K562 (cell line): Measurements from ENCODE around the gene CXorf65. TPM values are rescaled to one million over a fixed set of nuclear protein-coding genes. Genes with fewer than 3 reads are reported as not detected.

Source experiments
- ATAC-seq: fragments of 200-7000 bp; cut with Tn5 transposase; 3 replicates; pipeline ENCODE4 v1.9.1; 2020; ENCODE audit warnings: moderate library complexity
- BruUV-seq: library from RNA; stranded (reverse); fragments of 400-500 nt; replicated peaks from 2 replicates; lab custom pipeline; 2021; lab: Mats Ljungman, UMichigan
- CTCF ChIA-PET: fragments of 300-600 bp; formaldehyde crosslinking; extraction: SDS; loops from one replicate; lab custom pipeline; 2021; ENCODE audit warnings: low intra/inter-chr PET ratio; lab: Yijun Ruan, JAX
- POLR2A ChIA-PET: fragments of 300-600, 350-650 bp; sonication (Branson Sonifier 250); formaldehyde crosslinking; extraction: SDS; loops from one replicate; lab custom pipeline; 2021; ENCODE audit warnings: antibody characterized with exemption, inconsistent platforms; lab: Yijun Ruan, JAX
- DNase-seq, 4 experiments: peaks; one replicate each; pipeline versions ENCODE4 v3.0.0 to v3.0.0-alpha.2; 2011 to 2018; ENCODE audit warnings: low spot score in 3 of 4, mixed read lengths in 3 of 4; ENCODE audit errors: extremely low read depth in 1 of 4
- FAIRE-seq: peaks from 2 replicates; lab custom pipeline; 2011; peaks lifted over from hg19 to GRCh38; lab: Jason Lieb, UNC
- H2AFZ ChIP-seq: 2 replicates; pipeline ENCODE4 v1.6.0; 2011; ENCODE audit warnings: low read depth, low read length, control low read depth, inconsistent platforms
- H3K27ac ChIP-seq: fragments of 200-600 bp; 3 replicates; pipeline ENCODE4 v1.8.0; 2011; ENCODE audit warnings: low read depth, mild to moderate bottlenecking, control low read depth, inconsistent platforms, low read length, moderate library complexity, mixed read lengths; ENCODE audit errors: extremely low read depth
- H3K27me3 ChIP-seq, 2 experiments: fragments of 300-600 bp in 1 of 2; 2 replicates in 1 of 2; 3 replicates in 1 of 2; pipeline versions ENCODE4 v1.6.0 to v1.8.0; 2011; ENCODE audit warnings: inconsistent platforms in 2 of 2, low read length in 2 of 2, mild to moderate bottlenecking in 1 of 2, mixed read lengths in 1 of 2, moderate library complexity in 1 of 2; ENCODE audit not compliant: control insufficient read depth in 2 of 2, insufficient read depth in 2 of 2
- H3K36me3 ChIP-seq: fragments of 300-600 bp; 3 replicates; pipeline ENCODE4 v1.8.0; 2011; ENCODE audit warnings: mild to moderate bottlenecking, low read length, inconsistent platforms; ENCODE audit not compliant: control insufficient read depth, insufficient read depth
- H3K4me1 ChIP-seq, 2 experiments: fragments of 200-600 bp in 1 of 2; replicated peaks in 1 of 2; 2 replicates in 1 of 2; 3 replicates in 1 of 2; pipeline versions ENCODE4 v1.5.1 to v1.8.0; 2011; ENCODE audit warnings: inconsistent platforms in 2 of 2, low read length in 2 of 2, mild to moderate bottlenecking in 1 of 2, mixed read lengths in 1 of 2, moderate library complexity in 1 of 2; ENCODE audit not compliant: control insufficient read depth in 2 of 2, insufficient read depth in 2 of 2
- H3K4me2 ChIP-seq: 2 replicates; pipeline ENCODE4 v1.6.1; 2011; ENCODE audit warnings: low read length, control low read depth, inconsistent platforms, mixed read lengths; ENCODE audit not compliant: insufficient read depth
- H3K4me3 ChIP-seq: fragments of 200-600 bp; sonication (generic), shearing (Covaris generic); 2 replicates; pipeline ENCODE4 v1.5.1; 2016; ENCODE audit warnings: control low read depth, inconsistent platforms
- H3K79me2 ChIP-seq: fragments of 200-600 bp; 3 replicates; pipeline ENCODE4 v1.8.0; 2011; ENCODE audit warnings: low read length, inconsistent platforms; ENCODE audit not compliant: control insufficient read depth, insufficient read depth
- H3K9ac ChIP-seq, 2 experiments: 2 replicates each; pipeline versions ENCODE4 v1.6.0 to v1.6.1; 2011; ENCODE audit warnings: low read depth in 2 of 2, low read length in 2 of 2, control low read depth in 1 of 2, inconsistent platforms in 1 of 2, mild to moderate bottlenecking in 1 of 2, mixed read lengths in 1 of 2; ENCODE audit not compliant: insufficient read depth in 1 of 2
- H3K9me1 ChIP-seq: one replicate; pipeline ENCODE4 v1.6.0; 2011; ENCODE audit warnings: inconsistent platforms, mild to moderate bottlenecking, low read length, moderate library complexity; ENCODE audit not compliant: control insufficient read depth, insufficient read depth
- H3K9me3 ChIP-seq: replicated peaks from 2 replicates; pipeline ENCODE4 v1.5.1; 2011; ENCODE audit warnings: low read depth, low read length, inconsistent platforms; ENCODE audit not compliant: control insufficient read depth, insufficient read depth
- H4K20me1 ChIP-seq: replicated peaks from 2 replicates; pipeline ENCODE4 v1.6.1; 2011; ENCODE audit warnings: low read length, inconsistent platforms, mixed read lengths; ENCODE audit not compliant: control insufficient read depth, insufficient read depth
- ATF7 ChIP-seq: fragments of 450-650 bp; IDR thresholded peaks from 2 replicates; pipeline ENCODE4 v1.7.1; 2014; ENCODE audit warnings: mild to moderate bottlenecking, moderate library complexity
- FOXK2 ChIP-seq, 2 experiments: fragments of 450-650 bp; IDR thresholded peaks in 1 of 2; conservative IDR thresholded peaks in 1 of 2; 2 replicates each; pipeline ENCODE4 v1.6.1; 2016; ENCODE audit warnings: low read depth in 2 of 2, mild to moderate bottlenecking in 1 of 2
- KDM5B ChIP-seq: fragments of 200-600 bp; sonication (generic); IDR thresholded peaks from 2 replicates; pipeline ENCODE4 v1.6.1; 2012; ENCODE audit warnings: low read depth, mild to moderate bottlenecking, moderate library complexity, low read length, control low read depth, inconsistent platforms; ENCODE audit not compliant: insufficient replicate concordance
- MAFK ChIP-seq: IDR thresholded peaks from 2 replicates; pipeline ENCODE4 v1.6.1; 2011; ENCODE audit warnings: low read length, improper control_type of control experiment
- SRSF9 ChIP-seq: fragments of 200-400 bp; formaldehyde crosslinking; IDR thresholded peaks from 2 replicates; pipeline ENCODE4 v1.6.1; 2017; ENCODE audit warnings: low read depth, low read length, borderline replicate concordance
- SUPT5H ChIP-seq: fragments of 450-650 bp; IDR thresholded peaks from 2 replicates; pipeline ENCODE4 v1.6.1; 2016
- TBP ChIP-seq: optimal IDR thresholded peaks from 2 replicates; pipeline ENCODE3; 2011; ENCODE audit warnings: low read depth, low read length, improper control_type of control experiment
- ZSCAN29 ChIP-seq: fragments of 450-650 bp; IDR thresholded peaks from 2 replicates; pipeline ENCODE4 v1.6.1; 2017
- whole genome bisulfite sequencing: fragments of 100-300 bp; shearing (Covaris generic); methylation state at CpG from one replicate; pipeline ENCODE4 v1.1.6; 2016; ENCODE audit warnings: low coverage, mixed read lengths; ENCODE audit not compliant: insufficient coverage; ENCODE audit errors: missing lambda C conversion rate; 5-methylcytosine and 5-hydroxymethylcytosine counted together
- in situ Hi-C: fragments of 300-500 bp; cut with MboI; formaldehyde crosslinking; loops from 4 replicates; pipeline ENCODE4 v1.15.0; 2018; ENCODE audit warnings: inconsistent platforms, mixed read lengths
- intact Hi-C: fragments of 100-400 bp; cut with micrococcal nuclease; formaldehyde crosslinking; loops from 2 replicates; pipeline ENCODE4 v1.14.2; 2022
- polyA plus RNA-seq, 8 experiments: library from polyadenylated mRNA; depleted of rRNA in 4 of 8; stranded (reverse) in 5 of 8; unstranded in 3 of 8; fragments of >200 nt; fragmentation: Nextera tagmentation in 2 of 8; fragmentation: Illumina TruSeq in 1 of 8; extraction: Ambion mirVana in 2 of 8; extraction: Trizol in 1 of 8; gene quantifications; 2 replicates each; pipeline versions ENCODE4 v1.2.1 to v1.2.3, GENCODE V29; 2011 to 2014; ENCODE audit warnings: inconsistent platforms in 1 of 8, missing spikeins in 1 of 8
- total RNA-seq, 7 experiments: library from RNA; depleted of rRNA in 6 of 7; stranded (reverse); fragments of >200 nt in 6 of 7; fragmentation: Illumina TruSeq in 2 of 7; extraction: Trizol in 2 of 7; gene quantifications; 2 replicates each; pipeline versions ENCODE4 v1.2.1 to v1.2.3, GENCODE V29; 2011 to 2021; ENCODE audit warnings: low replicate concordance in 1 of 7
- TF ChIP-seq, protein P1 (sequence below), 2 experiments: fragments of 450-650 bp; IDR thresholded peaks; 2 replicates each; pipeline ENCODE4 v1.6.1; 2016; ENCODE audit warnings: mild to moderate bottlenecking in 2 of 2, borderline replicate concordance in 1 of 2, low read depth in 1 of 2, moderate library complexity in 1 of 2
- TF ChIP-seq, protein P2 (sequence below): conservative IDR thresholded peaks from 2 replicates; pipeline ENCODE4 v1.6.1; 2011; ENCODE audit warnings: low read depth, mild to moderate bottlenecking, low read length; ENCODE audit not compliant: control insufficient read depth
- TF ChIP-seq, protein P3 (sequence below), 3 experiments: fragments of 200-800 bp in 1 of 3; sonication (Bioruptor generic) in 1 of 3; sonication (generic) in 1 of 3; formaldehyde crosslinking in 1 of 3; IDR thresholded peaks; 2 replicates each; pipeline versions ENCODE4 v1.6.1 to v1.8.0; 2016 to 2022; ENCODE audit warnings: mild to moderate bottlenecking in 2 of 3, missing compliant biosample characterization in 2 of 3, missing genetic modification characterization in 2 of 3, missing genetic modification reagents in 1 of 3

The CXorf65 gene
- total and polyA plus RNA-seq, 9 of the 15 experiments (the other 6 are each of a cell fraction or from before 2014, with no cell fraction given), result 1.4 to 8.4 (median 2.9) TPM

DNA sequence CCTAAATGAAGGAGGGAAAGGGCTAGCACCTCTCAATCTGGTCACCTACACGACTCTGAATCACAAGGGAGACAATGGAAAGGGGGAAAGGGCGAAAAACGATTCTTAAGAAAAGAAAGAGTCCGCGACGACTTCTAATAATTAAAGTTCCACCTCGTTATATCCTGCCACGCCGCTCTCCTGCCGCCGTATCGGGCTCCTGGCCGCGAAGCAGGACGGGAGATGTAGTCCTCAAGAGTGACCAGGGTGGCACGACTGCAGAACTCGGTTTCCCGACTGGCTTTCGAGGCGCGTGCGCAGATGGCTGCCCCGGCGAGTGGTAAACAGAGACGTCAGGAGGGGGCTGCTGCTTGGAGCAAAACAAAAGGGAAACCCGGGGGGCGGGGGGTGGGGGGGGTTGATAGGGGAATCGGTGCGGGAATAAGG, 11.0 kb downstream of the CXorf65 start, which contains the start of gene FOXO4:
FOXO4 (plus strand) TSS at position 297 of the 426 bp plus-strand sequence. CDS start 678 bp downstream, outside the sequence.
- WGBS, result 0% methylated on average over 4 of the region's 29 CpGs
- Histone ChIP-seq H3K4me2 (peak within 1 kb of the TSS; percentile 94), H3K27ac (peak within 1 kb of the TSS; percentile 67), H3K4me1 (peaks cover 16 to 24% of the 10 kb centered on the region in 2 experiments; a peak in 4 of 5 replicates), H3K9me3 (no peaks in the 10 kb centered on the region), H3K27me3 (no peaks in the 10 kb centered on the region), H4K20me1 (no peaks in the 10 kb centered on the region), H3K4me3 (peak within 1 kb of the TSS; percentile 59), H3K36me3 (no peaks in the 10 kb centered on the region), H3K79me2 (peaks cover 11% of the 10 kb centered on the region), H3K9ac (peak within 1 kb of the TSS; percentile 73 to 95), H2AFZ (peak within 1 kb of the TSS; percentile 96), H3K9me1 (no peaks in the 10 kb centered on the region)
- FAIRE-seq, result peak; percentile 90
- CTCF ChIA-PET, result interaction anchor here (1.0 kb wide), 1 partner anchor 84 kb away, joined by 3 read pairs; no protein-coding TSS in a partner anchor
- POLR2A ChIA-PET, result no interaction called here
- peak; percentile 90 for ATAC-seq
- intact Hi-C loops (no loop called here), in situ Hi-C loops (loop anchor here (5.0 kb wide), 1 partner anchor 82 kb away; no protein-coding TSS in a partner anchor)
- peak; percentile 80 to 93 (median 86) for DNase-seq
- BruUV-seq, result no TSS peak
- TF ChIP-seq, protein P1, sequence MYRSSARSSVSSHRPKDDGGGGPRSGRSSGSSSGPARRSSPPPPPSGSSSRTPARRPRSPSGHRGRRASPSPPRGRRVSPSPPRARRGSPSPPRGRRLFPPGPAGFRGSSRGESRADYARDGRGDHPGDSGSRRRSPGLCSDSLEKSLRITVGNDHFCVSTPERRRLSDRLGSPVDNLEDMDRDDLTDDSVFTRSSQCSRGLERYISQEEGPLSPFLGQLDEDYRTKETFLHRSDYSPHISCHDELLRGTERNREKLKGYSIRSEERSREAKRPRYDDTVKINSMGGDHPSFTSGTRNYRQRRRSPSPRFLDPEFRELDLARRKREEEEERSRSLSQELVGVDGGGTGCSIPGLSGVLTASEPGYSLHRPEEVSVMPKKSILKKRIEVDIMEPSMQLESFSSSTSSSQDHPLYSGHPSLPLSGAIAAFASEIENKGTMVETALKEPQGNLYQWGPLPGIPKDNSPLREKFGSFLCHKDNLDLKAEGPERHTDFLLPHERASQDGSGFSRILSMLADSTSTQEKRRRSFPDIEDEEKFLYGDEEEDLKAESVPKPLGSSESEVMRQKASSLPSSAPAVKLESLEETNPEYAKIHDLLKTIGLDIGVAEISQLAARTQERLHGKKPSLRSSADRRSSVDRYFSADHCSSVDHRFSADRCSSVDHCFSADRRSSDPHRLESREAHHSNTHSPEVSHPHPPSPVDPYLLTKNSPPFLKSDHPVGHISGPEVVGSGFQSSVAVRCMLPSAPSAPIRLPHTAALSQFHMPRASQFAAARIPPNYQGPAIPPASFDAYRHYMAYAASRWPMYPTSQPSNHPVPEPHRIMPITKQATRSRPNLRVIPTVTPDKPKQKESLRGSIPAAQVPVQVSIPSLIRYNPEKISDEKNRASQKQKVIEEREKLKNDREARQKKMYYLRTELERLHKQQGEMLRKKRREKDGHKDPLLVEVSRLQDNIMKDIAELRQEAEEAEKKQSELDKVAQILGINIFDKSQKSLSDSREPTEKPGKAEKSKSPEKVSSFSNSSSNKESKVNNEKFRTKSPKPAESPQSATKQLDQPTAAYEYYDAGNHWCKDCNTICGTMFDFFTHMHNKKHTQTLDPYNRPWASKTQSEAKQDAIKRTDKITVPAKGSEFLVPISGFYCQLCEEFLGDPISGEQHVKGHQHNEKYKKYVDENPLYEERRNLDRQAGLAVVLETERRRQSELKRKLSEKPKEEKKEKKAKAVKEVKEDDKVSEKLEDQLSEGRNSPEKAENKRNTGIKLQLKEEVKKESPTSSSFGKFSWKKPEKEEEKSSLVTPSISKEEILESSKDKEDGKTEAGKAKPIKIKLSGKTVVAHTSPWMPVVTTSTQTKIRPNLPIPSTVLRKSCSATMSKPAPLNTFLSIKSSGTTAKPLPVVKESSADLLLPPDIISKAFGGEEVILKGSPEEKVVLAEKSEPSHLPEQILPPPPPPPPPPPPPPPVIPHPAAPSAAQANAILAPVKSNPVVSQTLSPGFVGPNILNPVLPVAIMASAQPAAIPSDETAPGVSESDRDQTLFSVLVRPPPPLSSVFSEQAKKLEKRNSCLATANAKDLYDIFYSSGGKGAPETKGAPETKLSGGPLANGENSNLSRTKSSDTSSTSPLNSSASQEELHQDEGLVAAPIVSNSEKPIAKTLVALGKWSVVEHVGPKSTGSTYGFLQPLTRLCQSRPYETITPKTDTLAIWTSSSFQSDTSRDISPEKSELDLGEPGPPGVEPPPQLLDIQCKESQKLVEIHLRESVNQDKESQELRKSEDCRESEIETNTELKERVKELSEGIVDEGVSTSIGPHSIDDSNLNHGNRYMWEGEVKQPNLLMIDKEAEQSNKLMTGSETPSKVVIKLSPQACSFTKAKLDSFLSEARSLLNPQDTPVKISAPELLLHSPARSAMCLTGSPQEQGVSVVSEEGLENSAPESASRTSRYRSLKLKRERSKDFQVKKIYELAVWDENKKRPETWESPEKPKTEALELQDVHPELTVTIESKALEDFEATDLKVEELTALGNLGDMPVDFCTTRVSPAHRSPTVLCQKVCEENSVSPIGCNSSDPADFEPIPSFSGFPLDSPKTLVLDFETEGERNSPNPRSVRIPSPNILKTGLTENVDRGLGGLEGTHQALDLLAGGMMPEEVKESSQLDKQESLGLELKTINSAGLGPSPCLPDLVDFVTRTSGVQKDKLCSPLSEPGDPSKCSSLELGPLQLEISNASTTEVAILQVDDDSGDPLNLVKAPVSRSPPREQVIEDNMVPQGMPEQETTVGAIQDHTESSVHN (IDR thresholded peaks at IDR 0.05; ENCODE audit: borderline replicate concordance in 1 of 2, low read depth in 1 of 2), result no peak
- TF ChIP-seq FOXK2 (conservative IDR thresholded peaks at IDR 0.05 in 1 of 2, IDR thresholded peaks at IDR 0.05 in 1 of 2; ENCODE audit: low read depth in 2 of 2), result peak; percentile 57 to 65; a peak in 3 of 4 replicates
- TF ChIP-seq MAFK, result no peak
- peak; percentile 39 for TF ChIP-seq TBP
- no peak for TF ChIP-seq ZSCAN29
- TF ChIP-seq SUPT5H, result peak; percentile 63; the same call in 1 of the 2 replicates
- no peak for TF ChIP-seq SRSF9
- TF ChIP-seq KDM5B, result peak; percentile 42
- TF ChIP-seq, protein P2, sequence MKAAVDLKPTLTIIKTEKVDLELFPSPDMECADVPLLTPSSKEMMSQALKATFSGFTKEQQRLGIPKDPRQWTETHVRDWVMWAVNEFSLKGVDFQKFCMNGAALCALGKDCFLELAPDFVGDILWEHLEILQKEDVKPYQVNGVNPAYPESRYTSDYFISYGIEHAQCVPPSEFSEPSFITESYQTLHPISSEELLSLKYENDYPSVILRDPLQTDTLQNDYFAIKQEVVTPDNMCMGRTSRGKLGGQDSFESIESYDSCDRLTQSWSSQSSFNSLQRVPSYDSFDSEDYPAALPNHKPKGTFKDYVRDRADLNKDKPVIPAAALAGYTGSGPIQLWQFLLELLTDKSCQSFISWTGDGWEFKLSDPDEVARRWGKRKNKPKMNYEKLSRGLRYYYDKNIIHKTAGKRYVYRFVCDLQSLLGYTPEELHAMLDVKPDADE, result peak; percentile 63; the same call in 1 of the 2 replicates
- TF ChIP-seq, protein P3, sequence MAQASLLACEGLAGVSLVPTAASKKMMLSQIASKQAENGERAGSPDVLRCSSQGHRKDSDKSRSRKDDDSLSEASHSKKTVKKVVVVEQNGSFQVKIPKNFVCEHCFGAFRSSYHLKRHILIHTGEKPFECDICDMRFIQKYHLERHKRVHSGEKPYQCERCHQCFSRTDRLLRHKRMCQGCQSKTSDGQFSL (CRISPR knock-in tag; IDR thresholded peaks at IDR 0.05), result no peak
- TF ChIP-seq, protein P3 (tag; IDR thresholded peaks at IDR 0.05), result no peak
- peak; percentile 18; the same call in 1 of the 2 replicates for TF ChIP-seq ATF7
